Caco-2 (cell line): ENCODE results near the gene ZNF112. TPM values are rescaled to one million over a fixed set of nuclear protein-coding genes. Genes with fewer than 3 reads are reported as not detected.

ENCODE experiments used
- BruUV-seq: library from RNA; stranded (reverse); fragments of 400-500 nt; replicated peaks from 2 replicates; lab custom pipeline; 2021; lab: Mats Ljungman, UMichigan
- CTCF ChIA-PET: fragments of 300-600 bp; sonication (Branson Sonifier 250); formaldehyde crosslinking; loops from one replicate; lab custom pipeline; 2022; ENCODE audit warnings: antibody characterized with exemption; lab: Charles Lee
- POLR2A ChIA-PET: fragments of 300-600 bp; sonication (Branson Sonifier 250); formaldehyde crosslinking; loops from one replicate; lab custom pipeline; 2022; ENCODE audit warnings: antibody characterized with exemption; lab: Charles Lee
- DNase-seq, 2 experiments: peaks; one replicate each; pipeline versions ENCODE4 v3.0.0 to v3.0.0-alpha.2; 2020 to 2022
- H3K27me3 ChIP-seq: replicated peaks from 2 replicates; pipeline ENCODE4 v1.6.0; 2011; ENCODE audit warnings: low read length; ENCODE audit not compliant: control insufficient read depth, insufficient read depth
- H3K36me3 ChIP-seq: 2 replicates; pipeline ENCODE4 v1.5.1; 2011; ENCODE audit warnings: low read length; ENCODE audit not compliant: control insufficient read depth, insufficient read depth
- H3K4me1 ChIP-seq: fragments of 250-450 bp; sonication (Bioruptor Pico); 2 replicates; pipeline ENCODE4 v1.5.1; 2020; ENCODE audit warnings: mild to moderate bottlenecking
- H3K4me3 ChIP-seq: 2 replicates; pipeline ENCODE4 v1.5.1; 2011; ENCODE audit warnings: low read depth, mild to moderate bottlenecking, control low read depth, low read length
- H3K9me3 ChIP-seq: fragments of 250-450 bp; sonication (Bioruptor Pico); 2 replicates; pipeline ENCODE4 v1.5.1; 2020; ENCODE audit warnings: mild to moderate bottlenecking, moderate library complexity
- H3K27ac Mint-ChIP-seq: one replicate; pipeline ENCODE4 v1.8.0; 2022; ENCODE audit warnings: mixed read lengths; ENCODE audit not compliant: unreplicated experiment
- H3K27me3 Mint-ChIP-seq: one replicate; pipeline ENCODE4 v1.8.0; 2022; ENCODE audit warnings: mixed read lengths; ENCODE audit not compliant: insufficient read depth, unreplicated experiment
- H3K36me3 Mint-ChIP-seq: one replicate; pipeline ENCODE4 v1.8.0; 2022; ENCODE audit warnings: mild to moderate bottlenecking, mixed read lengths; ENCODE audit not compliant: insufficient read depth, unreplicated experiment
- H3K4me1 Mint-ChIP-seq: one replicate; pipeline ENCODE4 v1.8.0; 2022; ENCODE audit warnings: low read depth, mixed read lengths; ENCODE audit not compliant: unreplicated experiment
- H3K4me3 Mint-ChIP-seq: one replicate; pipeline ENCODE4 v1.8.0; 2022; ENCODE audit warnings: mild to moderate bottlenecking, moderate library complexity, mixed read lengths; ENCODE audit not compliant: unreplicated experiment
- H3K9me3 Mint-ChIP-seq: one replicate; pipeline ENCODE4 v1.8.0; 2022; ENCODE audit warnings: mixed read lengths; ENCODE audit not compliant: unreplicated experiment
- CTCF ChIP-seq, 2 experiments: fragments of 200-600 bp in 1 of 2; IDR thresholded peaks; 1 replicate in 1 of 2; 2 replicates in 1 of 2; pipeline versions ENCODE4 v1.5.1 to v1.8.0; 2011 to 2022; ENCODE audit warnings: antibody characterized with exemption in 1 of 2, control low read depth in 1 of 2, inconsistent platforms in 1 of 2, low read depth in 1 of 2, low read length in 1 of 2, mild to moderate bottlenecking in 1 of 2, moderate library complexity in 1 of 2; ENCODE audit not compliant: insufficient read depth in 1 of 2, severe bottlenecking in 1 of 2, unreplicated experiment in 1 of 2
- intact Hi-C: fragments of 100-400 bp; cut with micrococcal nuclease; formaldehyde crosslinking; loops from one replicate; pipeline ENCODE4 v1.10.0; 2022; ENCODE audit not compliant: unreplicated experiment
- total RNA-seq: library from RNA; stranded (reverse); gene quantifications from 2 replicates; pipeline ENCODE4 v1.2.3, GENCODE V29; 2022

ZNF112 gene
- total RNA-seq, 1 experiment from 2014 or later, result 6.1 TPM

DNA sequence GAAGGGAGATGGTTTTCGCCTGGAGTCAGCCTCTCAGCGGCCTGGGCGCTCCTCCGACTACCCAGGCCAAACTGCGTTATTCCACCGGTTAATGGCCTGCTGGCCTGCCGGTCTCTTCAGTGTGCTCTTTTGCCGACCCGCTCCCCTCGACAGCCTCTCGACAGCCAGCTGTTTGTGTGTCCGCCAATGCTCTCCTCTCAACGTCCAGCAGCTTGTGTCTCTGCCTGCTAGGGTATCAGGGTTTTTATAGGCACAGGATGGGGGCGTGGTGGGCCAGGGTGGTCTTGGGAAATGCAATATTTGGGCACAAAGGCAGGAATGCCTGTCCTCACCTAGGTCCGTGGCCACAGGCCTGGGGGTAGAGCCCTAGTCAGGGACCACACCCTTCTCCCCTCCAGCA is 50.2 kb downstream of the ZNF112 start:
- Histone ChIP-seq H3K9me3 (0 out of 2 replicates have a peak, but pooled peaks cover 3% of the 10 kb centered on the region), H3K4me1 (peaks cover 6% of the 10 kb centered on the region; the same call in 1 of the 2 replicates), H3K27me3 (no peaks in the 10 kb centered on the region), H3K4me3 (no peak overlapping the region), H3K36me3 (no peaks in the 10 kb centered on the region)
- no peak overlapping the region for H3K4me3 Mint-ChIP-seq
- ChIA-PET CTCF (no interaction called here), POLR2A (no interaction called here)
- H3K27ac Mint-ChIP-seq, result no peak overlapping the region
- no peak for DNase-seq
- no peak for TF ChIP-seq CTCF (IDR thresholded peaks at IDR 0.05; ENCODE audit: insufficient read depth in 1 of 2, low read depth in 1 of 2, low read length in 1 of 2, severe bottlenecking in 1 of 2, unreplicated experiment in 1 of 2)
- no peaks in the 10 kb centered on the region for H3K27me3 Mint-ChIP-seq
- intact Hi-C loops, result no loop called here
- no peaks in the 10 kb centered on the region for H3K4me1 Mint-ChIP-seq
- peaks cover 14% of the 10 kb centered on the region for H3K36me3 Mint-ChIP-seq
- no TSS peak for BruUV-seq
- peaks cover 14% of the 10 kb centered on the region for H3K9me3 Mint-ChIP-seq

- Histone ChIP-seq H3K27me3 (no peaks in the 10 kb centered on the region), H3K4me1 (peaks cover 6% of the 10 kb centered on the region; the same call in 1 of the 2 replicates), H3K9me3 (0 out of 2 replicates have a peak, but pooled peaks cover 3% of the 10 kb centered on the region), H3K4me3 (no peak overlapping the region), H3K36me3 (no peaks in the 10 kb centered on the region)
- BruUV-seq, result no TSS peak
- peaks cover 17% of the 10 kb centered on the region for H3K36me3 Mint-ChIP-seq
- intact Hi-C loops, result loop anchor here (1.0 kb wide), 4 partner anchors 46 to 192 kb away; partner anchors contain the start of genes ZNF112, ZNF225, ZNF227 and ZNF233
- H3K4me1 Mint-ChIP-seq, result no peaks in the 10 kb centered on the region
- ChIA-PET POLR2A (interaction anchor here (0.5 to 0.7 kb wide), 3 partner anchors 141 to 772 kb away, joined by 3 to 5 read pairs (median 3); partner anchors contain the start of genes ZNF180, ZNF226 and ZNF575), CTCF (no interaction called here)
- H3K4me3 Mint-ChIP-seq, result peak overlapping the region; percentile 84
- H3K9me3 Mint-ChIP-seq, result peaks cover 14% of the 10 kb centered on the region
- H3K27ac Mint-ChIP-seq, result no peak overlapping the region
- H3K27me3 Mint-ChIP-seq, result no peaks in the 10 kb centered on the region
- TF ChIP-seq CTCF (IDR thresholded peaks at IDR 0.05; ENCODE audit: insufficient read depth in 1 of 2, low read depth in 1 of 2, low read length in 1 of 2, severe bottlenecking in 1 of 2, unreplicated experiment in 1 of 2), result no peak
- no peak for DNase-seq
Measured at GRCh38 chr19:44305457-44305856, 51.0 kb downstream of the ZNF112 start.

GRCh38 chr19:44304659-44305193 is 51.8 kb downstream of the ZNF112 start, which contains the start of gene ZNF235:
Gene ZNF235, minus strand, starts transcription at chr19:44305025. Its CDS starts 1,621 bp downstream, at chr19:44303404.
- ChIA-PET CTCF (interaction anchor here (0.6 kb wide), 1 partner anchor 92 kb away, joined by 7 read pairs; the partner anchor contains the start of gene ZNF227), POLR2A (interaction anchor here (0.5 to 1.5 kb wide), 4 partner anchors 45 to 772 kb away, joined by 3 to 5 read pairs (median 4); partner anchors contain the start of genes ZNF180, ZNF226 and ZNF575)
- H3K27me3 ChIP-seq, result no peaks in the 10 kb centered on the region
- H3K27ac Mint-ChIP-seq, result peak within 1 kb of the TSS; percentile 60
- H3K36me3 Mint-ChIP-seq, result peaks cover 20% of the 10 kb centered on the region
- H3K4me3 Mint-ChIP-seq, result peak within 1 kb of the TSS; percentile 84
- no peak for TF ChIP-seq CTCF (IDR thresholded peaks at IDR 0.05; ENCODE audit: insufficient read depth in 1 of 2, low read depth in 1 of 2, low read length in 1 of 2, severe bottlenecking in 1 of 2, unreplicated experiment in 1 of 2)
- peaks cover 6% of the 10 kb centered on the region; the same call in 1 of the 2 replicates for H3K4me1 ChIP-seq
- peaks cover 14% of the 10 kb centered on the region for H3K9me3 Mint-ChIP-seq
- intact Hi-C loops, result loop anchor here (1.0 kb wide), 4 partner anchors 45 to 191 kb away; partner anchors contain the start of genes ZNF112, ZNF225, ZNF227 and ZNF233
- H3K27me3 Mint-ChIP-seq, result no peaks in the 10 kb centered on the region
- H3K4me3 ChIP-seq, result peak within 1 kb of the TSS; percentile 75
- no peaks in the 10 kb centered on the region for H3K36me3 ChIP-seq
- 0 out of 2 replicates have a peak, but pooled peaks cover 3% of the 10 kb centered on the region for H3K9me3 ChIP-seq
- DNase-seq, result peak; percentile 90 to 93
- no TSS peak for BruUV-seq
- no peaks in the 10 kb centered on the region for H3K4me1 Mint-ChIP-seq
